Measurements from ENCODE around the gene MAP7.
A peak's percentile ranks its signal among the peaks of the same experiment; 100 is the strongest.

MAP7 gene

DNA sequence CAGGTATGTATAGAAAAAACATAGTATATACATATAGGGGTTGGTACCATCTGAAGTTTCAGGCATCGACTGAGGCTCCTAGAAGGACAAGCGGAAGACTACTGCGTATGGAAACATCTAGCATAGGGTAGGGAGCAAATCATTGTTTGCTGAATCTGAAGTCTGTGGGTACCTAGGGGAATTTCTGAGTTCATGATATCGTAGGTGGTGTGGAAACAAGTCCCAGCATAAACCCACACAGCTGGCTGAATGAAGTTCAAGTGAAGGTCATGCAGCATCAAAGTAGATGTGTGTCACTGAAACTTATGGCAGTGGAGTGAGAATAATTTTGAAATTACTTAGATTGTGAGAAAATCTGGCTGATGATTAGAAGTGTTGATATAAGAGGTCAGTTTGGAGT, 39.4 kb downstream of the MAP7 start:
- no peak for TF ChIP-seq GATA3 (IDR thresholded peaks at IDR 0.05; ENCODE audit: low read depth, low read length)
- no peak for TF ChIP-seq GATA2 (IDR thresholded peaks at IDR 0.05; ENCODE audit: low read depth, low read length)

DNA sequence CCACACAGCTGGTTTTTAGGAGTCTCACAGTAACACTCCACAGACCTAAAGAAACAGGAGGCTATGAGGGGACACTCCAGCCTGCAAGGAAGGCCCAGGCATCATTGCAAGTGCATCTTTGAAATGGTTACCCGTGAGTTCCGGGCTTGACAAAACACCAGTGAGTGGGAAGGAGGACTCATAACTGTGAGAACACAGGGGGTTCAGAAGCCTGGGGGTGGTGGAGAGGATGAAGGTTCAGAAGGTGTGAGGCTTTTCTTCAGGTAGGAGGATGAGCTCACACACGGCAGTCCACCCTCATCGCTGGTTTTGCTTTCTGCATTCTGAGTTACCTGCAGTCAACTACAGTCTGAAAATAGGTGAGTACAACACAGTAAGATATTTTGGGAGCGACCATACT, 39.9 kb downstream of the MAP7 start:
- no peak for TF ChIP-seq GATA3 (IDR thresholded peaks at IDR 0.05; ENCODE audit: low read depth, low read length)
- TF ChIP-seq GATA2 (IDR thresholded peaks at IDR 0.05; ENCODE audit: low read depth, low read length): no peak

DNA sequence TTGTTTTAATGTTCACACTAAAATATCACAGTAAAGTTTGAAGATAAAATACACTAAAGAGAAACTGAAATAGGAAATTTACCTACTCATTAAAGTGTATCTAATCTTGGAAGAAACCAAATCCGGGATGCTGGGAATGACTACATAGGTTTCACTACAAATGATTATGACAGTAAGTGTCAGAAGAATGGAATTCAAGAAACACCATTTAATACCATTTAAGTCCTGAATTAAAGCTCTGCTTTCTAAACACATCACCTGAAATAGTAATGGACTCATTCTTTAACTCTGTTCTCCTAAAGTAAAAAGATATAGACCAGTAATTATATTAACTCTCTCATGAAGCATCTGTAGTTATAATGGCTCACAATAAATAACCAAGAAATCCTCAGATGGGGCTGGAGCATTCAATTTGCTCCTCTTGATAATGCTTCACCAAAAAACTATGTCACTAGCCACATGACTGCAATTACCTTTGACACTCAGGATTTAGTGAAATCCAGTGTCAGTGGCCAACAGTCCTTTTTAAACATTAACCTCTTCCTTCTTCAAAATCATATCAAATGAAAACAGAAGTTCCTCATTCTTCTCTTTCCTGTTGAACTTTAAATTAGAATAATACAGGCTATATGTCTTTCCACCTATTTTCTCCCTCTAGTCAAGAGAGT, 41.4 kb downstream of the MAP7 start:
- TF ChIP-seq GATA2 (IDR thresholded peaks at IDR 0.05; ENCODE audit: low read depth, low read length) (no peak), GATA3 (IDR thresholded peaks at IDR 0.05; ENCODE audit: low read depth, low read length) (no peak)

DNA sequence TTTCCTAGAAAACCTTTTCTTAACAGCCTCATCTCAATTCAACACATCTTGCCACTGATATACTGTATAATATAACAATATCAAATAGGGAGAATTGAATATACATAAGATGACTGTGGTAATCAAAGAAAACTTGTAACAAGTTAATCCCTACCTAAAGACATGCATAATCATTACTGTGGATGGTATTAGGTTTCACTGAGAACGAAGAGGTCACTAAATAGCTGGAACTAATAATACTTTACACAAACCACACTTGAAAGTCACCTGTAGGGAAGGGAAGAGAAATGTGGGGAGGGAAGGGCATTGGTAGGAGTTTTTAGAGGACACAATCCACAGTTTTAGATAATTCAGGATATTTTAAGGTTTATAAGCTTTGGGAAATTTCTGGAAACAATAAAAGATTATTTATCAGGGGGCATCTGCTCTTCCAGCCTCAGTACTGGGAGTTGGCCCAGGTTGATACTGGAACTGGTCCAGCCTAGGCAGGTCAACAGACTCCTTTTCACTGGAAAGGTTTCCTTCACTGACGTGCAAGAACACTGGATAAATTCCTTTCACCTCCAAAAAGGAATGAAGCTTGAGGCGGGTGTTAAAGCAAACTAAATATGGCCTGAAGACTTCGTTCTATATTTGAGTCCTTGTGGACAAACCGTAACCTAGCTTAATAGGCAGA, 44.0 kb downstream of the MAP7 start:
- no peak for TF ChIP-seq GATA2 (IDR thresholded peaks at IDR 0.05; ENCODE audit: low read depth, low read length)
- TF ChIP-seq GATA3 (IDR thresholded peaks at IDR 0.05; ENCODE audit: low read depth, low read length): no peak

DNA sequence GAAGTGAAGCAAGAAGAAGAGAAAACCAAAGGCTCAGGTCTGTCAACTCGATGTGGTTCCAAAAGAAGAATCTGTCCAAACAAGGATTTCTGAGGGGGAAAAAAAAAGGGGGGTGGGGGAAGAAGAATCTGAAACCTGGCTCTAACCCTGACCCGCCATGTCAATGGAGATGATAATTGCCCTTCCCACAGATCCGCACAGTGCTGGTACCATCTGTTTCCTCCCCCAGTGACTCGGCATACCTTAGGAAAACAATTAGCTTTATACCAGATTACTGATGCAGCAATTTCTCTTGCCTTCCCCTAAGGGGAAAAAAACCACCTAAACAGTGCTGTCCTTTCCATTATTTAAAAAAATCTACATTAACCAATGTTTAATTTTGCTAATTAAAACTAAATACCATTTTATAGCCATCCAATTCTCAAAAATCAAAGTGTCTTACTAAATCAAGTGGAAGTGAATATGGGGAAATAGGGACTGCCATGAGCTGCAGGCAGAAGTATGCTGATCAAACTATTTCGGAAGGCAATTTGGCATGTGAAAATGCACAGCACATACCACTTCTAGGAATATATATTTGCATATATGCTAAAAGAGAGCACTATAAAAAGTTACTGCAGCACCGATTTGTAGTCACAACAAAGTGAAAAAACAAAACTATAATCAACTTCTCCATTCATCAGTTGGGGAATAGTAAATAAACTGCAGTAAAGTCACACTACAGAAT, 46.8 kb downstream of the MAP7 start:
- TF ChIP-seq GATA3 (IDR thresholded peaks at IDR 0.05; ENCODE audit: low read depth, low read length) (no peak), GATA2 (IDR thresholded peaks at IDR 0.05; ENCODE audit: low read depth, low read length) (no peak)

DNA sequence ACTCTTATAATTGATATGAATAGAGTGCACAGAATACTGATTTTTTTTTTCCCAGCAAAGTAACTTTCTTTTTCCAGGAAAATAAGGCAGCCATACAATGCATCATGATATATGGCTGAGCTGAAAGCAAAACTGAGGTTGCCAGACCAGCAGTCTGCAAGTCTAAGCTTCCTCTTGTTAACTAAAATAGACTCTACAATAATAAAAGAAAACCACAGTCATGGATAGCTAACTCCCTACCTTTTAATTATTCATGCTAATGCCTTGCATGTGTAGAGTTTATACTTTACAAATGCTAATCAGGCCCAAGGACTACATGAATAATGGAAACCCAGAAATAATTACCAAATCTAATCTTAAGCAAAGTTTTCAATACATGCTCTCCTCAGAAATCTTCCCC, 47.4 kb downstream of the MAP7 start:
- TF ChIP-seq GATA3 (IDR thresholded peaks at IDR 0.05; ENCODE audit: low read depth, low read length): no peak
- no peak for TF ChIP-seq GATA2 (IDR thresholded peaks at IDR 0.05; ENCODE audit: low read depth, low read length)

DNA sequence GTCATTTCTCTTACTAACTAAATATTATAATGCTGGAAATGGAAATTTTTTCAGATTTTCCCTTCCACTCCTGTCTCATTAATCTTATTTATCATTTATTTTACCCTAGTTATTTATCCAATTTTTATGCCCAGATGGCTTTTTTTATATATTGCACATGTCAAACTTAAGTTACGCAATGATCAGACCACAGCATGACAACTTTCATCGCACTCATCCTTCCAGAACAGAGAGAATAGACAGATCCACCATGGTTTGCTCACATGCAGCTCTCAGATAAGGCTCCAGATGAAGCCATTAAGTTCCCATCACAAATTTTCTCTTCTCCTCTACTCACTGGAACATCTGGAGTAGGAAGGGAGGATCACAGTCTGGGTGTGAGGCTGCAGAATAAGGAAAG, 48.7 kb downstream of the MAP7 start:
- TF ChIP-seq GATA3 (IDR thresholded peaks at IDR 0.05; ENCODE audit: low read depth, low read length) (no peak), GATA2 (IDR thresholded peaks at IDR 0.05; ENCODE audit: low read depth, low read length) (peak; percentile 24; the same call in 1 of the 2 replicates)

DNA sequence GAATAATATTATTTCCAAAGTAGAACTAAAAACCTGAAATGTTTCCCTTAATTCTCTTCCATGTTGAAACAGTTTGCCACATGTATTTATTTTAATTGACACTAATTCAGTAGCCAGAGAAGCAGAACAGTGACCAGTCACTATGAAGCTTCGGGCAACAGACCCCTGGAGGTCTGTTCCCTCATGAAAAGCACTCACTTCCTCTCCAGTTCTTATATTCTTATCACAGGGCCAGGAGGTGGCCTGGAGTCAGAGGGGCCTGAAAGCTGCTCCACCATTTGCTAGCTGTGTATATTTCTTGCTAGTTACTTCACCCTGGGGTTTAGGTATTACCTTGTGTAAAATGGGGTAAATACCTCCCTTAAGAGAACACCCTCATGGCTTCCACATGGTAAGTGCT, 49.1 kb downstream of the MAP7 start:
- TF ChIP-seq GATA2 (IDR thresholded peaks at IDR 0.05; ENCODE audit: low read depth, low read length): peak; percentile 64
- TF ChIP-seq GATA3 (IDR thresholded peaks at IDR 0.05; ENCODE audit: low read depth, low read length): no peak

DNA sequence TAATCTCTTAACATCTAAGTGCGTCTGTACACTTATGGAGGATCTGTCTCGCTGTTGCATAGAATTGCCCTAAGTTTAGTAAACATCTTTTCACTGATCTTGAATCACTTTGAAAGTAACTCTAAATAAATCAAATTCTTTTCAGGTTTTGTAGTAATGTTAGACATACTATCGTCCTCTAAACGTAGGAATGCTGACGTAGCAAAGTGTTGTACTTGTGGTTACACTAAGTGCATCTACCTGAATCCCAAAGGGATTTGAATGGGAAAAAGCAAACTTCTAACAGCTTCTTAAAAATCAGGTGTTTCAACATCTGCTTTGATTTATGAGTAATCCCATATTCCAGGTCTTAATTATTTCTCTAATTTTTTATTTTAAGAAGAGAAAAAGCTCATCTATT, 49.8 kb downstream of the MAP7 start:
- TF ChIP-seq GATA2 (IDR thresholded peaks at IDR 0.05; ENCODE audit: low read depth, low read length): no peak
- no peak for TF ChIP-seq GATA3 (IDR thresholded peaks at IDR 0.05; ENCODE audit: low read depth, low read length)

DNA sequence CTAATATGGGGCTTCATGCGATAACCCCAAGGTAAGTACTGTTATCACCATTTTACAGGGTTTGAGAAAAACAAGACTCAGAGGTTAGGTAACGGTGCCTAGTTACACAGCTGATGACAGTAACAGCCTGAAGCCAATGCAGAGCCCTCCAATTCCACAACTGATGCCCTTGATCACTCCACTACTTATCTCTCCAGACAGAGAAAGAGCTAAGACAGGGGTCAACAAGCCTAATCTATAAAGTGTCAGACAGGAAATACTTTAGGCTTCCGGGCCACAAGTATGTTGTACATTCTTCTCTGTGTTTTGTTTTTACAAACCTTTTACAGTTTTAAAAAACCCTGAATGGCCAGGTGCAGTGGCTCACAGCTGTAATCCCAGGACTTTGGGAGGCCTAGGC, 50.9 kb downstream of the MAP7 start:
- no peak for TF ChIP-seq GATA3 (IDR thresholded peaks at IDR 0.05; ENCODE audit: low read depth, low read length)
- TF ChIP-seq GATA2 (IDR thresholded peaks at IDR 0.05; ENCODE audit: low read depth, low read length): no peak

DNA sequence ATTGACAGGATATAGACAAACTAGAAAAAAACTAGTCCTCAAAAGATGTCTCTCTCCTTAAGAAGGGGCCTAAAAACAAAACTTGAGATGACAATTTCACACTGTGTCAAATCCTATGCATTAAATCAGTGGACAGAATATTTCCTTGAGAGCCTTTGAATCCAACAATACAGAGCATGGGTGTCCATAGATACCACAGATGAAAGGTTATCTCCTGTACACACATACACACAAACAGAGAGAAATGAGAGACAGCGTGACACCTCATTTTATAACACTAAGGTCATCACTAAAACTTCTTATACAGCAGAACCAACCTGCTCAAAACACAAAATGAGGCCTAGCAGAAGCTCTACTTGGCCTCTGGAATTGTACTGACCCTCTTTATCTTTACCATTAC, 55.5 kb downstream of the MAP7 start:
- no peak for TF ChIP-seq GATA3 (IDR thresholded peaks at IDR 0.05; ENCODE audit: low read depth, low read length)
- TF ChIP-seq GATA2 (IDR thresholded peaks at IDR 0.05; ENCODE audit: low read depth, low read length): no peak

DNA sequence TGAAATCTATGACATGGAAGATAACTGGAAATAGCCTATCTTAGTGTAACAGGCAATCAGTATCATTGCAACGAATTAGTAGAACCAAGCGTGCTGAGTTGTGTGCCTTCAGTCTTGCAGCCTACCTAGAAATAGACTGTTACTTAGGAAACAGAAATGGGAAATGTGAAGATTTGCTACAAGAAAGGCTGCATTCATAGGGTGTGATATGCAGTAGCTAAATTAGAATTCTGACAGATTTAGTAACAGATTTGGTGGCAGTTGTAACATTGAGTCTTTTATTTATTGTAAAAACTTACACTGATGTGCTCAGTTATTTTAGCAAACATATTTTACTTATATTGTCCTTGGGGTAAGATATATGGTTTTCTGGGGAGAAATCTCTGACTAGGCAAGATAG, 56.2 kb downstream of the MAP7 start:
- TF ChIP-seq GATA2 (IDR thresholded peaks at IDR 0.05; ENCODE audit: low read depth, low read length) (no peak), GATA3 (IDR thresholded peaks at IDR 0.05; ENCODE audit: low read depth, low read length) (no peak)

DNA sequence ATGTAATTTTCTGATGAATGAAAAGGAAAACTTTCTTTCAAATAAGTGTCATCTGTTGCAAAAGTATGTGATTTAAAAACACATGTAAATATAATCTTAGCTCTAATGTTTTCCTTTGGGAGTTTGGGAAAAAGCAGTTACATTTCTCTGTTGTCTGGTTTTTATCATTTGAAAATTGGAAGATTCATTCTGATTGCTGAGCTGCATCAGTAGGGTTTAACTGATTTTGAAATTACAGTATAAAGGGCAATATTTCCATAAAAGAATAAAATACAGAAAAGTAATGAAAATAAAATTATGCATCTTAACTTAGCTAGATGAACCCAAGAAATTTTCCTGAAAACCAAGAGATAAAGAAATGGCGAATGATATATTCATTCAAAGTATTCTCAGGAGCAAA, 57.8 kb downstream of the MAP7 start:
- TF ChIP-seq GATA3 (IDR thresholded peaks at IDR 0.05; ENCODE audit: low read depth, low read length) (peak; percentile 31; the same call in 1 of the 2 replicates), GATA2 (IDR thresholded peaks at IDR 0.05; ENCODE audit: low read depth, low read length) (no peak)

DNA sequence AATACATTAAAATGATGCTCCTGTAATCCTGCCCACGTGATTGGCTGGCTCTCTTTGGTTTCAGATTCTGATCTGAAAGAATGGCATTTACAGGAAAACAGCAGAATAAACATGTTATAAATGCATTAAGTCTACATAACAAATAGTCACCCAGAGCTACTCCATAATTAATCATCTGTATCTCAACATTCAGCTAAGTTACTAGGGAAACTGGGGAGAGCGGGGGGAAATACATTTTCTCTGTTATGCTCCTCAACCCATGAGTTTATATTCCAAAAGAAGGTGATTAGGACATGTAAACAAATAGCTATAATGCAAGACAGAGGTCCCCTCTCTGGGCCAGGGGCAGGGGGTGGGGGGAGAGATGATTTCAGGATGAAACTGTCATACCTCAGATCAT, 58.5 kb downstream of the MAP7 start:
- TF ChIP-seq GATA2 (IDR thresholded peaks at IDR 0.05; ENCODE audit: low read depth, low read length) (peak; percentile 54; the same call in 1 of the 2 replicates), GATA3 (IDR thresholded peaks at IDR 0.05; ENCODE audit: low read depth, low read length) (no peak)

DNA sequence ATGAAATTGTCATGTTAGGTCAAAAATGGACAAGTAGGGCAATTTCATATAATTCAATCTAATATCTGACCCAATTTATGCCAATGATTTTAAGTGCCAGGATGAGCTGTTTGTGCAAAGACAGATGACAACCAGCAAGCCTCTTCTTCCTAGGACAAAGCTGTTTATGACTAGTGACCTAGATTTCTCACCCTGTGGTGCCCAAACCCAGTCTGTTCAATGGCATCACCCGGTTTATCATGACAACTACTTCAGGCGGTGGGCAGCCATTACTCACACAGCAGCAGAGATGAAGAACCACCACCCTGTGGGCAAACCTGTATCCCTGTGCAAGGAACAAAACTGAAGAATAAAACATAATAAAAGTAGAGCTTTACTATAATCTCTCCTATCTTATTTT, 59.0 kb downstream of the MAP7 start:
- TF ChIP-seq GATA3 (IDR thresholded peaks at IDR 0.05; ENCODE audit: low read depth, low read length): no peak
- no peak for TF ChIP-seq GATA2 (IDR thresholded peaks at IDR 0.05; ENCODE audit: low read depth, low read length)
